ENCODE data around the gene LARGE1.

LARGE1 gene

DNA sequence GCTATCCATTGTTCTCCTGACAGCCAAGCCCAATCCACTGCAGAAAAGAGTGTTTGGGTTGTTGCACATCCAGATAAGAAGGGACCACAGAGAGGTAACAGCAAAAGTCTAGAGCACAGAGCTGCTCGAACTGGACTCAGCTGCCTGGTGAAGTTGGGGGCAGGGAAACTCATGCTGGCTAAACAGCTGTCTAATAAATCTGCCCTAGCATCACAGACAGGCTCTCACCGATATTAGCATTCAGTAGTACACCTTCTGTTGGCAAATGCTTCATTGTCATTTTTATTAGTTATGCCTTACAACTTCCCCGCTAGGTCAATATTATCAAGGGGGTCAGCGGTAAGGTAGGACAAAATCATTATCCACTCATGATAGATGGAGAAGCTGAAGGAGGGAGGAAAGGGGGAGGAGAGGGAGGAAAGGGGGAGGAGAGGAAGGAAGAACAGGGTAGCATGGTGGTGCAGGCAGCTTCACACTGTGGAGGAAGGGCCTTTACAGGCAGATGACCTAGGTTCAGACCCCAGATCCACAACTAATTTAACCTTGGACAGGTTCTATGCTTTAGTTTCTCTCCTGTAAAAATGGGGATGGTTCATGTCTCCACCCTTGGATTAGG is 102.7 kb downstream of the LARGE1 start:
- no peak for DNase-seq

DNA sequence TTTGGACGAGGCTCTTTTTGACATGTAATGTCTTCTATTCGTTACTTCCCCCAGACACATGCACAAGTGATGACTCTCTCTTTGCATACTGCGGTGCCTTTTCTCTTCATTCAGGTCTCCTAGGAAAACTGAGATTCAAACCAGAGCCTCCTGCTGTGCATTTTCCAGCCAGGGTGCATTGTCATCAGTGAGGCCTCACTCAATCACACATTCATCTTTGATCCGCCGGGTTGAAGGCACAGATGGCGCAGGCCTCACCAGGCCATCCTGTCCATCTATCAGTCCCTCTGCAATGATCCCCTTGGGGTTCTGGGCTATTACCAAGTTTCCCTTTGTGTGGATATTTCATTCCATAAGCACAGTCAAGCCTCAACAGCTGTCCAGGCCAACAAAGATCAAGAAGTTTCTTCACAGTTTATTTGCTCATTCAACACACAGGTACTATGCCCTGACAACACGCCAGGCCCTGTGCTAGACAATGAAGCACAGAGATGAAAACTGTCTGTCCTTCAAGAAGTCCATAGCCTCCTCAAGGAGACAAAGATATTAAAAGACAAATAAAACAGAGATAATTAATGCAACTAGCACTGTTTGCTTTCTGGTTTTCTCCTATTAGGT is 107.8 kb downstream of the LARGE1 start:
- DNase-seq, result no peak

DNA sequence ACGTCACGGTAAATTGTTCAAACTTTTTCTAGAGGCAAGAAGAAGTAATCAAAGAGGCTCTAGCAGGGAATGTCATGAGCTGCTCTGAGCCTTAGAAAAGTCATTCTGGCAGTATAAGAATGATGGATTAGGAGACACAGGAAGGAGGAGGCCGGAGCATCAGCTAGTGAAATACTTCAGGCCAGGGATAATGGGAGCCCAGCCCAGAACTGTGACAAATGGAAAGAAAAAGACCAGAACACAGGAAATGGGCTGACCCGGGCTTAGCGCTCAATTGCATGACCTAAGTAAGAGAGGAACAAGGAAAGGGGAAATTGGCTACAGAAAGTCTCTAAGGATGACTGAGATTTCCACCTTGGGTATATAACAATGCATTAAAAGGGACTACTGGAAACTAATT is 108.6 kb downstream of the LARGE1 start:
- no peak for DNase-seq

DNA sequence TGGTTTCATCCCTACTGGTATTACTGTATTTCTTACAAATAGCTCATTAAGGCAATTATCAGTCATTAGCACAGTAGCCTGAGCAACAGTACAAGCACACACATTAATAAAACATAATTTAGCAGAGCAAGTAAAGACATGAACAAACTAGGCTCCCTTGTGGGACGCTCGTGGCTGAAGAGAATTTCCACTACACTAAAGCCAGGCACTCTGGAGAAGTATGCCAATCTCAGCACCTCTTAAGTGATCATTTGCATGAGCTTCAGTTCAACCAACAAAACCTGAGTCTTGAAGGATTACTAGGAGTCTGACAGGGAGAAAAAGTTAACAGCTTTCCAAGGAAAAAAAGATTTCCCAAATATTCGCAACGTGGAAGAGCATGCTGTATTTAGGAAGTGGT is 109.1 kb downstream of the LARGE1 start:
- DNase-seq, result no peak

DNA sequence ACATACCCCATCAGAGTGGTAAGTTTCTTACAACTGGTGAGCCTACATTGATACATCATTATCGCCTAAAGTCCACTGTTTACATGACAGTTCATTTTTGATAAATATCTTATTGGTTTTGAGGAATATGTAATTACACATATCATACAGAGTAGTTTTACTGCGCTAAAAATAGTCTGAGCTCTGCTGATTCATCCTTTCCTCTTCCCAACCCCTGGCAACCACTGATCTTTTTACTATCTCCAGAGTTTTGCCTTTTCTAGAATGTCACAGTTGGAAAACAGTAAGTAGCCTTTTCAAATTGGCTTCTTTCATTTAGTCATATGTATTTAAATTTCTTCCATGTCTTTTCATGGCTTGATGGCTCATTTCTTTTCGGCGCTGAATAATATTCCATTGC is 112.8 kb downstream of the LARGE1 start:
- DNase-seq, result no peak

DNA sequence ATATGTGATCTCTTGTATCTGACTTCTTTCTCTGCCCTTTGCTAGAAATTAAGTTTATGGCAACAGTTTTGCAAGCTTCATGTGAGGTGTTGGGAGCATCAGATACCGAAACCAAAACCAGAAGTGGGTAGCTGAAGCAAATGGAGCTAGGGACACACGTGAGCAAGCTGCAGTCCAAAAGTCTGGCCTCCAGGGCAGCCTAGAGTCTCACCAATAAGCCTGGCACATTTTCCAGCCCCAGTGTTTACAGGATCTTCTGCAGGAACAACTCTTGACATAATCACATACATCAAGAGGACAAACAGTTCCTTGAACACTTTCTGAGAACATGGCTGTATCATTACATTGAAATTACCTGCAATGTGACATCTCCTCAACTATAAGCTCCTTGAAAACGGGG is 114.1 kb downstream of the LARGE1 start:
- no peak for DNase-seq

DNA sequence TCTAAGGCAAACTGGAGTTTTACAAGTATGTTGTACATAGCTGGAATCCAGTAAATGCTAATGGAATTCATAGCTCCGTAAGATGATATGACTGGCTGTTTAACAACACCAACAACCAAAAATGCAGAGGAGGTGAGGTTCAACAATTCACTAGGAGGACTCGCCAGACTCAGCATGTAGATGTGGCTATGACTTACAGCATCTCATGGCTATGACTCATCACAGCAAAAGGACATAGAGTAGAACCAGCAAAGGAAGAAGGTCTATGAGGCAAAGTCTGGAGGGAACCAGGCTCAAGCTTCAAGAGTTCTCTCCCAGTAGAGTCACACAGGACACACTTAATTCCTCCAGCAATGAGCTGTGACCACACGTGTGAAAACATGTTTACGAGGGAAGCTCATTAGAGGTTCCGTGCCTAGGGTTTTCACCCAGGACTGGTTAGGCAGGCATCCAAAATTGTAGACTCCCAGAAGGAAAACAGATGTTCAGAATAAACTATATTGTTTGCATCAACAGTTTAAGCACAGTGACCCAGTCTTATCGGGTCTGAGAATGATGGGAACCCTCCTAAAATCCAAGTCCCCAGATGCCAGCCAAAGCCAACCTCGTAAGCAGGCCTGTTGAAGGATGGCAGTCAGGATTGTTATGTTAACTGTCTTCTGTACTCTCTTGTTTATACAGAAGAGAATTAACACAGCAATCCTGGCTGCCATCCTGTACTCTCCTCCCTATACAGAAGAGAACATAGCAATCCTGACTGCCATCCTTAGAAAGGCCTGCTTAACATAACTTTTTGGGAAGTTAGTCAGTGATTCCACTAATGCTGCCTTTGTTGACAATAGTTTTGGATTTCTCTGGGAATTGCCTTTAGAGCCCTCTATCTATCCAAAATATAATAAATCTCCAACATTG is 116.6 kb downstream of the LARGE1 start:
- DNase-seq, result no peak

DNA sequence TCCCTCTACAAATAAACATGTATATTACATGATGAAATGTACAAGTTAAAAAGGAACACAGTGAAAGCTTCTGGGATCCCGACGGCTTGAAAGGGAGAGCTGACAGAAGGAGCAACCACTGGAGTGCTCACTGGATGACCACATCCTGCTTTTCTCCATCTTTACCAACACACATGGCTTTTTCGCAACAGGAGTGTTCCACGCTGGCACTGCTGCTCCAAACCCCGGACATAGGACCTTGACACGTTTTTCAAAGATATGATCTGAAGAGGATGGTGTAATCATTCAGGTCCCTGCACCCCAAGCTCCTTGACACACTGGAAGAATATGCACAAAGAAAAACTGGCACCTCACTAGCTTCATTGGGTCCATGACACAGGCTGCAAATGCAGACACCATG is 121.9 kb downstream of the LARGE1 start:
- no peak for DNase-seq

DNA sequence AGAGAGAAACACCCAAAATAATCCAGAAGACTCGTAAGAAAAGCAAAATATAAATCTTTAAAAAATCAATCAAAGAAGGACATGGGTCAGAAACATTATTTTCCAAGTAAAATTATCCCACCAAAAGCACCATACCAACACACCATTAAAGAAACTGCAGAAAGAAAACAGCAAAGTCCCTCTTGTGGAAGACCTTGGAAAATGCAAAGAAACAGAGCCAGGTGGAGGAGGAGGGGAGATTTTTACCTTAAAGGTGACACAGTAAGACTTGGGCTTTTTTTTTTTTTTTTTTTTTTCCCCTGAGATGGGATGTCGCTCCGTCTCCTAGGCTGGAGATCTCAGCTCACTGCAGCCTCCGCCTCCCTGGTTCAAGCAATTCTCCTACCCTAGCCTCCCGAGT is 123.8 kb downstream of the LARGE1 start:
- no peak for DNase-seq

DNA sequence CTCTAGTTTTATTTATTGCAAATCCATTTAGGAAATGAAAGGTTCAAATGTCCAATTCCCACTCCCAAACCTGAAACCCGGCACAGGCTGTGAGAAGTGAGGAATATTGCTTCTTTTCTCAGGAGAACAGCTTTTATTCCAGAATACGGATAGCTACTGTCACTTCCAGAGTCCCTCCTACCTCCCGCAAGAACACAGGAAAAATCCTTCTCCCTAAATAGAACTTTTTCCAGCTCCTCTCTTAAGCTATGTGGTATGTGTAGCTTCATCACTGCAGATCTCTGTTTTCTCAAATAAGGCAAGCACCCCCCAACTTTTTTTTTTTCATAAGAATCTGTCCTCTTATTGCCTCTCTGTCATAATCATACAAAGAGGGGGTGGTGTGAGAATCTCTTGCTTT is 126.8 kb downstream of the LARGE1 start:
- no peak for DNase-seq

DNA sequence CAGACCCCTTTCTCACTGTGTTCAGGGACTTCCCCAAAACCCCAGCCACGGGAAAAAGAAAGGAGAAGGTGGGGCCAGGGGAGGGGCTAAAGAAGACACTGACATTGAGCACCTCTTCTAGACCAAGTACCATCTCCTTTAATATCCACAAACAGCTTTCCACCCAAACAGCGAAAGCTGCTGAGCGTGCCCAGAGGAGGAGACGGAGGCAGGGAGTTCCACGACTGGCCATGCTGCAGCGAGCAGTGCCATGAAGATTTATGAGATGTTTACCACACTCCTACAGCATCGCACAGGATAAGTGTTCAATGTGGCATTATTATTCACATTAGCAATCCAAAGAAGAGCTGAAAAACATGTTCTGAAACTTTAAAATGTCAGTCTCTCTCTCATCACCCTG is 127.4 kb downstream of the LARGE1 start:
- no peak for DNase-seq

DNA sequence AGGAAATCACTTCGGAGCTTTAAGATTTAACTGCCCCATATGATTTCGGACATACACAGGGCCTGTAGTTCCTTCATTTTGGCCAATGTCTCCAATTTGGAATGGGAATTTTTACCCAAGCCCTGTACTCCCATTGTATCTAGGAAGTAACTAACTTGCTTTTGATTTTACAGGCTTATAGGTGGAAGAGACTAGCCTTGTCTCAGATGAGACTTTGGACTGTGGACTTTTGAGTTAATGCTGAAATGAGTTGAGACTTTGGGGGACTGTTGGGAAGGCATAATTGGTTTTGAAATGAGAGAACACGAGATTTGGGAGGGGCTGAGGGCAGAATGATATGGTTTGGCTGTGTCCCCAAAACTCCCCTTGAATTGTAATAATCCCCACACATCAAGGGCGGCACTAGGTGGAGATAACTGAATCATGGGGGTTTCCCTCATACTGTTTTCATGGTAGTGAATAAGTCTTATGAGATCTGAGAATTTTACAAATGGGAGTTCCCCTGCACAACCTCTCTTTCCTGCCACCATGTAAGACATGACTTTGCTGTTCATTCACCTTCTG is 130.5 kb downstream of the LARGE1 start:
- no peak for DNase-seq

DNA sequence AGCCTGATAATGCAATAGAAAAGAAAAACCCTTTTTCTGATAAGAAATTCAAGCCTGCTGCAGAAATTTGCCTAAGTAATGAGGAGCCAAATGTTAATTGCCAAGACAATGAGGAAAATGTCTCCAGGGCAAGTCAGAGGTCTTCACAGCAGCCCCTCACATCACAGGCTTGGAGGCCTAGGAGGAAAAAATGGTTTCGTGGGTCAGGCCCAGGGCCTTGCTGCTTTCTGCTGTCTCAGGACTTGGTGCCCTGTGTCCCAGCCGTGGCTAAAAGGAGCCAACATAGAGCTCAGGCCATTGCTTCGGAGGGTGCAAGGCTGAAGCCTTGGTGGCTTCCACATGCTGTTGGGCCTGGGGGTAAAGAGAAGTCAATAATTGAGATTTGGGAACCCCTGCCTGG is 131.3 kb downstream of the LARGE1 start:
- DNase-seq, result no peak

DNA sequence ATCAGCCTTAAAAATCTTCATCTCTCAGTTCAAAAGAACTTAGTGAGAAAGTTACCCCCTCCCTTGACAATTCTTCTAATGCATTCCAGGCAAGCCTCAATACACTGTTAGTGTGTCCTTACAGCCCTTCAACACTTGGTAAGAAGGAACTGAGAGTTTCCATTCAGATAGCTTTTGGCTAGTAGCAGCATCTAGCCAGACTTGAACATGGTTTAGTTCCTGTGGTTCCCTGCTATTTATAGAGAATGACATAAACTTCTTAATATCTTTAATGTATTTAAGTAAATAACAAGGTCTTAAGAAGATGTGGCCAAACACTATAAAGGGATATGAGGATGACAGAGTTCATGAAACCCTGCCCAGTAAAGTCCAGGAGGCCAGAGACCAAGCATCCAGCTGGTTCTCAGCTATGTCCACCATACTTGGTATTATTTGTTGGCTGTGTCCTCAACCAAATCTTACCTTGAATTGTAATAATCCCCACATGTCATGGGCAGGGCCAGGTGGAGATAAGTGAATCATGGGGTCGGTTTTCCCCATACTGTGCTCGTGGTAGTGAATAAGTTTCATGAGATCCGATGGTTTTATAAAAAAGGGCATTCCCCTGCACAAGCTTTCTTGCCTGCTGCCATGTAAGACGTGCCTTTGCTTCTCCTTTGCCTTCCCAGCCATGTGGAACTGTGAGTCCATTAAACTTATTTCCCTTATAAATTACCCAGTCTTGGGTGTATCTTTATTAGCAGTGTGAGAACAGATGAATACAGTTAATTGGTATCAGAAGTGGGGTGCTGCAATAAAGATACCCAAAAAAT is 132.4 kb downstream of the LARGE1 start:
- no peak for DNase-seq

DNA sequence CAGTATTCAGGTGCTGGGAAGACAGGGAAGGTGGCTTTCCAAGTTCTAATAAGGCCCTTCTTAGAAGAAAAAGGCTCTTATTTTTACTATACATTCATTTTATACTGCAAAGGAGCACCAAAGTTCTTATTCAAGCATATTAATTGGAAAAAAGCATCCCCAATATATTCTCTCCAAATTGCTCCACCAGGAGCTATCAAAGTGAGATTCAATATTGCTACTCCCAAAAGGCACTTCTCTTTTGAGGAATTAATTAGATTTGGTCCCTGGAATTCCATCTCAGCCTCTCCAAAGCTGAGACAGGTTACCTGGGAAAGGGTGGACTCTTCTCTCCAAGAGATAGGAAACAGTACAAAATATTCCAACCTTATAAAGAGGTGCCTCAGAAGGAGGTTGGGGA is 134.1 kb downstream of the LARGE1 start:
- no peak for DNase-seq

DNA sequence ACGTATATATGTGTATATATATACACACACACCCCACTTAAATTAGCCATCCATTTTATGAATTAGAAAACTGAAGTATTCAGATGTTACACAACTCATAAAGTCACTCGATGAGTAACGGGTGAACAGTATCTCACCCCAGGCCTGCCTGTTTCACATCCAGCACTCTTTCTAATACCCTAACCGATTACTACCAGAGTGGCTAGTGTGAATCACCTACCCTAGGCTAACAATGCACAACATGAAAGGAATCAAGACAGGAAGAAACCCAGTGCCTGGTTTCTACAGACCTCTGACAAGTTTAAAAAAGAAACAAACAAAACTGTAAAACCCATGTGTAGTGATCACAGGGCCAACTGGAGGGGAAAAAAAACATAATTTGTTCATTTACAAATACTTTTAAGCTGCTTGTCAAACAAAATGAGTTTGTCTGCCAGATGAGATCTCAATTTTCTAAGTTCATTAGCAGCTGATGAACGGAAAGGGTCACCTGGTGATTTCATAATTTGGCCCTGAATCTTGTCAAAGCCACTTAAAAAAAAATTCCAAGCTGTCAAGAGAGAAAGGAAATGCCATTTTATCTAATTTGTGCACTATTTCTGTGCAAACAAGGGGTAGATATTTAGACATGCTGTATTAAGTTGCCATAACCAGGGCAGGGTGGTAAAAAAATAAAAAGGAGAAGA is 134.8 kb downstream of the LARGE1 start:
- DNase-seq, result no peak

DNA sequence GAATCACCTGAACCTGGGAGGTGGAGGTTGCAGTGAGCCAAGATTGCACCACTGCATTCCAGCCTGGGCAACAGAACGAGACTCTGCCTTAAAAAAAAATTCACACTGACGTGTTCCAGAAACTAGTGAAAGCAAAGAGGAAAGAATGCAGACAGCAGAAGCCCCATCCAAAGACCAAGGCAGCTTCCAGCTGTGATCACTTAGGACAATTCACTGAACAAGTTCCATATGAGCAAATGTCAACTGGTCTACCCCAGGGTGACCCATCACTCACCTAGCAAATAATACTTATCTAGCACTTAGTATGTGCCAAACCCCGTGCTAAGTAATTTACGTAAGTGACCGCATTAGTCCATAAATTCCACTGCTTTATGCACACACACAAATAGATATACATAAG is 138.9 kb downstream of the LARGE1 start:
- DNase-seq, result no peak

DNA sequence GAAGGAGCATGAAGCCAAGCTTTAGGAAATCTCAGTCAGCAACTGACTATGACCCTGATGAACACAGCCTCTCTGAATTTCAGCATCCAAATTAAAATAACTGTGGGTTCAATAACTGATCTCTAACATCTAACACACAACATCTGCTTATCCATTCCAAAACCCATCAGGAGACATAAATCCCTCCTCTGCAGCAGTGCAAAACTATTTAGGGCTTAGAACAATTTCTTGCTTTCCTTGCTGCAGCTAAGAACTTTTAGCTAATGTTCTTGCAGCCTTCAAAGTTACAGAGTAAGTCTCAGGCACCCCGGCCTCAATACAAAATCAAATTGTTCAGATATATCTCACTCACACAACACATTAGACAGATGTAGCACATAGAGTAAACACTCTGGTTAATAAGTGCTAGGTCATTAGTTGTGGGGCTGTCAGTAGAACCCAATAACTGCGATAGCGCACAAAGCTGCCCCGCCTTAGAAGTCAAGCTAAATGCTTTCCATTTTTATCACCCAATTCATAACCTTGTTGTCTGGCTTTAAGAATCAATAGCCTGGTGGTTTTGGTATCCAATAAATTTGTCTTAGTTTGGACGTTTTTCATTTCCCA is 139.6 kb downstream of the LARGE1 start:
- DNase-seq, result no peak

DNA sequence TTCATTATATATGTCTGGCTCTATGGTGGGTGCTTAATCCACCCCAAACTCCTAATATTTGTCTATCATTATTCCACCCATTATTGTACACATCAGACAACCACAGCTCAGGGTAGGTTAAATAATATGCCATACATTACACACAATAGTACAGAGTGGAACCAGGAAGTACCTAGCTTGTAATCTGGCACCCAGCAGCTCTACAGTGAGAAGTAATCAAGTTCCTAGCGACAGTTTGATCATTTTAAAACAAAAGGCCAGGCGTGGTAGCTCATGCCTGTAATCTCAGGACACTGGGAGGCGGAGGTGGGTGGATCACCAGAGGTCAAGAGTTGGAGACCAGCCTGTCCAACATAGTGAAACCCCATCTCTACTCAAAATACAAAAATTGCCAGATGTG is 141.0 kb downstream of the LARGE1 start:
- no peak for DNase-seq

DNA sequence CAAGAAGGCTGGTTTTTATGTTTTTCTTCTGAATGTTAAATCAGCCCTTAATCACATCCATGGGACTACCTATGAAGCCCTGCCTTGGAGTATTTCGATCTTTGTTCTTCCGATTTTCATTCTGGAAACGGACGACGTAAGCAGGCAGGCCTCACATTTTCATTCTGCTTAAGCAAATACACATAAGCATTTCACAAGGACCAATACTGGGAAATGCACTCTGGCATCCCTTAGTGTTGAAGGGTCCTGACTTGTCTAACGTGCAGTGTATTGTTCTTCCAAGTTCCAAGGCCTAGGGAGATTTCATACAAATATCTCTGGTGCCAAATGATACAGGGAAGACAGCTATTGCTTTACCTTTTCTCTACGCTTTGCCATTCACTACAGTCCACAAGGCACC is 143.8 kb downstream of the LARGE1 start:
- no peak for DNase-seq

DNA sequence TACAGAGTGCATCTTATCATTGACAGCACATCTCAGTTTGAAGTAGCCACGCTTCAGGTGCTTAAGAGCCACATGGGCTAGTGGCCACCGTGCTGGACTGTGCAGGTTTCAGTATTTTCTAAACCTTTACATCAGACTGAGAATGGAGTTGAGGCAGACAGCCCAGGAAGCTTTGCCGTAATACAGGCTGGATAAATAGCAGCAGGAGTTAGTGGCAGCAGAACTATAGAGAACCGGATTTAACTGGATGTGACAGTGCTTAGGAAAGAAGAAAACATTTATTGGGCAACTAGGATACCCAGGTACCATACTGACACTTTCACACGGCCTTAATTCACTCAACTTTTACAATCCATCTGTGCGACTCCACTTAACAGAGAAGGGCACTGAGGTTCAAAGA is 145.5 kb downstream of the LARGE1 start:
- DNase-seq, result no peak

DNA sequence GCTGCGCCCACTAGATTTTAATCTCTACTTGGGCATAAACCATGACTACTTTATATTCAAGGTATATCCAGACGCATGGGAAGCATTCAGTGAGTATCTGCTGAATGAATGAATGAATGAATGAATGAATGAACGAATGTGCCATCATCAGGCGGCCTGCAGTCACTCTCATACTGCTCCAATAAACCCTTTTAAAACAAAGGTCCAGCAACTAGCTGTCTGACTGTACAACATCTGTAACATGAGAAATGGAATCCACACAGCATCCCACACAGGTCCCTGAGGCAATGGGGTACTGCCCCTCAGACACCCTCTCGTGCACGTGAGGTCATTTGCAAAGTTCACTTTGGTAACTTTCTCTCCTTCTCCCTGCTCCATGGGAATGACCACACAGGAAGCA is 147.5 kb downstream of the LARGE1 start:
- DNase-seq, result no peak

All from activated T-cell treated with anti-CD3 and anti-CD28 coated beads, Interleukin-2, amount 50 U/mL, for 48 hours (primary cell).